Posterior cingulate gyrus (tissue), 11 donors: ENCODE results near the gene MCF2L.
"Not testable (repeated sequence)": the region's sequence is repeated elsewhere in the genome, so short reads cannot be mapped to it uniquely, and the experiment has no call there.

ENCODE experiments used
- DNase-seq, 10 donors: peaks; one replicate each; pipeline versions ENCODE4 v3.0.0 to v3.0.0-alpha.2; 2020 to 2021; ENCODE audit warnings: mixed read lengths in 3 of 10
- intact Hi-C: fragments of 100-400 bp; cut with DNase I; formaldehyde crosslinking; loops from one replicate; pipeline ENCODE4 v1.15.1; 2023

MCF2L gene

GRCh38 chr13:113072376-113072775 is 103.4 kb downstream of the MCF2L start:
- DNase-seq: no peak
- intact Hi-C loops: no loop called here

- DNase-seq: peak in 3 of 10 donors; percentile 6 to 66 (median 22)
- intact Hi-C loops: no loop called here
Observed at GRCh38 chr13:113073942-113074341, 104.9 kb downstream of the MCF2L start.

GRCh38 chr13:113074401-113074800 is 105.4 kb downstream of the MCF2L start:
- intact Hi-C loops: no loop called here
- peak in 3 of 10 donors; percentile 5 to 66 (median 57) for DNase-seq

GRCh38 chr13:113074876-113075275 is 105.9 kb downstream of the MCF2L start:
- peak in 4 of 10 donors; percentile 5 to 78 (median 34) for DNase-seq
- intact Hi-C loops: no loop called here

GRCh38 chr13:113075711-113076110 is 106.7 kb downstream of the MCF2L start:
- intact Hi-C loops: no loop called here
- DNase-seq: peak in 5 of 10 donors; percentile 5 to 73 (median 60)

- intact Hi-C loops: no loop called here
- DNase-seq: peak in 5 of 10 donors; percentile 4 to 74 (median 46)
Observed at GRCh38 chr13:113076681-113077401, 107.8 kb downstream of the MCF2L start.

GRCh38 chr13:113077566-113077952 is 108.5 kb downstream of the MCF2L start:
- intact Hi-C loops: no loop called here
- peak in 4 of 10 donors; percentile 3 to 73 (median 63) for DNase-seq

GRCh38 chr13:113077953-113078901 is 109.2 kb downstream of the MCF2L start:
- DNase-seq: peak in 5 of 10 donors; percentile 8 to 76 (median 70)
- intact Hi-C loops: no loop called here

- DNase-seq: peak; percentile 55 to 96 (median 70)
- intact Hi-C loops: no loop called here
Observed at GRCh38 chr13:113078902-113079780, 110.1 kb downstream of the MCF2L start.

- DNase-seq: peak in 2 of 10 donors; percentile 30 to 56
- intact Hi-C loops: not testable (repeated sequence)
Observed at GRCh38 chr13:113079781-113080080, 110.7 kb downstream of the MCF2L start.

- peak in 4 of 10 donors; percentile 8 to 76 (median 64) for DNase-seq
- intact Hi-C loops: no loop called here
Observed at GRCh38 chr13:113080361-113080831, 111.4 kb downstream of the MCF2L start.

GRCh38 chr13:113080901-113081521 is 112.0 kb downstream of the MCF2L start:
- peak in 4 of 10 donors; percentile 5 to 78 (median 72) for DNase-seq
- intact Hi-C loops: no loop called here

GRCh38 chr13:113082198-113083021 is 113.4 kb downstream of the MCF2L start:
- intact Hi-C loops: no loop called here
- peak in 4 of 10 donors; percentile 4 to 54 (median 42) for DNase-seq

- intact Hi-C loops: no loop called here
- DNase-seq: peak in 4 of 10 donors; percentile 5 to 80 (median 54)
Observed at GRCh38 chr13:113083022-113083373, 114.0 kb downstream of the MCF2L start.

- intact Hi-C loops: no loop called here
- peak in 8 of 10 donors; percentile 53 to 95 (median 72) for DNase-seq
Observed at GRCh38 chr13:113083402-113084061, 114.5 kb downstream of the MCF2L start.

- DNase-seq: peak in 5 of 10 donors; percentile 8 to 77 (median 68)
- intact Hi-C loops: no loop called here
Observed at GRCh38 chr13:113084094-113084942, 115.3 kb downstream of the MCF2L start.

GRCh38 chr13:113084943-113085540 is 116.0 kb downstream of the MCF2L start:
- intact Hi-C loops: no loop called here
- DNase-seq: peak in 5 of 10 donors; percentile 12 to 83 (median 62)
